Amniotic stem cell (primary cell): ENCODE measurements around the gene PGLYRP3.

Source experiments
- DNase-seq: peaks from one replicate; lab custom pipeline; 2025; lab: John Stamatoyannopoulos, UW

PGLYRP3 gene

GRCh38 chr1:153312570-153313186, at the start of gene PGLYRP3:
PGLYRP3 (minus strand) TSS chr1:153312952; CDS start chr1:153310665, 2,287 bp downstream.
- no peak for DNase-seq

- DNase-seq: no peak
Observed at GRCh38 chr1:153362187-153362775, 49.5 kb upstream of the PGLYRP3 start.

GRCh38 chr1:153361480-153362109, 48.8 kb upstream of the PGLYRP3 start:
- DNase-seq: no peak

GRCh38 chr1:153360592-153361479, 48.1 kb upstream of the PGLYRP3 start:
- no peak for DNase-seq

GRCh38 chr1:153360190-153360589, 47.4 kb upstream of the PGLYRP3 start:
- DNase-seq: no peak

GRCh38 chr1:153359241-153359640, 46.5 kb upstream of the PGLYRP3 start:
- no peak for DNase-seq

- DNase-seq: no peak
Observed at GRCh38 chr1:153358691-153358975, 45.9 kb upstream of the PGLYRP3 start.

- no peak for DNase-seq
Observed at GRCh38 chr1:153357853-153358690, 45.3 kb upstream of the PGLYRP3 start, which contains the start of gene S100A9. S100A9 (plus strand) TSS chr1:153357854; CDS start chr1:153358284, 430 bp downstream.

GRCh38 chr1:153357076-153357852, 44.5 kb upstream of the PGLYRP3 start:
- no peak for DNase-seq

- no peak for DNase-seq
Observed at GRCh38 chr1:153356392-153357075, 43.8 kb upstream of the PGLYRP3 start.

- DNase-seq: no peak
Observed at GRCh38 chr1:153355445-153356071, 42.8 kb upstream of the PGLYRP3 start.

GRCh38 chr1:153354515-153355193, 41.9 kb upstream of the PGLYRP3 start:
- no peak for DNase-seq

- no peak for DNase-seq
Observed at GRCh38 chr1:153353226-153353947, 40.6 kb upstream of the PGLYRP3 start.

GRCh38 chr1:153352523-153352922, 39.8 kb upstream of the PGLYRP3 start:
- DNase-seq: peak; percentile 8

- DNase-seq: no peak
Observed at GRCh38 chr1:153350321-153350957, 37.7 kb upstream of the PGLYRP3 start.

GRCh38 chr1:153349363-153350320, 36.9 kb upstream of the PGLYRP3 start:
- no peak for DNase-seq
